Fibroblast of lung (primary cell): ENCODE data around the gene AQP11. TPM values are rescaled to one million over a fixed set of nuclear protein-coding genes. Genes with fewer than 3 reads are reported as not detected.

Experiments used
- DNase-seq, 2 donors: peaks; one replicate each; pipeline versions ENCODE4 v3.0.0 to v3.0.0-alpha.2; 2010; ENCODE audit warnings: low read depth in 2 of 2
- H2AFZ ChIP-seq: 2 replicates; pipeline ENCODE4 v1.5.1; 2012; ENCODE audit warnings: low read length, control low read depth, inconsistent platforms
- H3K27ac ChIP-seq: 2 replicates; pipeline ENCODE4 v1.5.1; 2011; ENCODE audit warnings: low read length, control low read depth; ENCODE audit not compliant: insufficient read depth
- H3K27me3 ChIP-seq: 2 replicates; pipeline ENCODE4 v1.5.1; 2011; ENCODE audit warnings: mild to moderate bottlenecking, low read length; ENCODE audit not compliant: control insufficient read depth, insufficient read depth
- H3K36me3 ChIP-seq: 2 replicates; pipeline ENCODE4 v1.5.1; 2011; ENCODE audit warnings: low read length; ENCODE audit not compliant: control insufficient read depth, insufficient read depth
- H3K4me1 ChIP-seq: 2 replicates; pipeline ENCODE4 v1.5.1; 2011; ENCODE audit warnings: low read length; ENCODE audit not compliant: control insufficient read depth, insufficient read depth; ENCODE audit errors: extremely low read depth
- H3K4me2 ChIP-seq: 2 replicates; pipeline ENCODE4 v1.5.1; 2011; ENCODE audit warnings: low read length, control low read depth; ENCODE audit not compliant: insufficient read depth; ENCODE audit errors: extremely low read depth
- H3K4me3 ChIP-seq, 4 experiments: fragments of 200-600 bp in 1 of 4; sonication (generic) in 1 of 4; replicated peaks in 1 of 4; 2 replicates each; pipeline ENCODE4 v1.5.1; 2011 to 2016; ENCODE audit warnings: low read length in 4 of 4, low read depth in 3 of 4, mild to moderate bottlenecking in 3 of 4, control low read depth in 2 of 4, inconsistent platforms in 1 of 4, mixed read lengths in 1 of 4; ENCODE audit not compliant: insufficient read depth in 1 of 4; ENCODE audit errors: control extremely low read depth in 1 of 4
- H3K79me2 ChIP-seq: 2 replicates; pipeline ENCODE4 v1.5.1; 2012; ENCODE audit warnings: mild to moderate bottlenecking, low read length, inconsistent platforms; ENCODE audit not compliant: control insufficient read depth, insufficient read depth
- H3K9ac ChIP-seq: 2 replicates; pipeline ENCODE4 v1.5.1; 2011; ENCODE audit warnings: mild to moderate bottlenecking, low read length, control low read depth; ENCODE audit not compliant: insufficient read depth
- H3K9me3 ChIP-seq: 2 replicates; pipeline ENCODE4 v1.5.1; 2012; ENCODE audit warnings: low read depth, low read length; ENCODE audit not compliant: control insufficient read depth, insufficient read depth
- H4K20me1 ChIP-seq: 2 replicates; pipeline ENCODE4 v1.5.1; 2011; ENCODE audit warnings: low read length; ENCODE audit not compliant: control insufficient read depth, insufficient read depth; ENCODE audit errors: extremely low read depth
- CTCF ChIP-seq, 2 donors: IDR thresholded peaks in 1 of 2; conservative IDR thresholded peaks in 1 of 2; 1 replicate in 1 of 2; 2 replicates in 1 of 2; pipeline ENCODE4 v1.5.1; 2011 to 2012; ENCODE audit warnings: low read length in 2 of 2, control low read depth in 1 of 2, inconsistent platforms in 1 of 2, low read depth in 1 of 2, mild to moderate bottlenecking in 1 of 2
- EZH2 ChIP-seq: IDR thresholded peaks from 2 replicates; pipeline ENCODE4 v1.5.1; 2012; ENCODE audit warnings: low read length, control low read depth, mild to moderate bottlenecking; ENCODE audit errors: missing control alignments
- polyA plus RNA-seq, 2 donors: library from polyadenylated mRNA; depleted of rRNA in 1 of 2; stranded (reverse) in 1 of 2; unstranded in 1 of 2; fragments of >200 nt; gene quantifications; 2 replicates each; pipeline ENCODE4 v1.2.1, GENCODE V29; 2011 to 2012; ENCODE audit warnings: missing spikeins in 1 of 2
- total RNA-seq: library from RNA; depleted of rRNA; stranded (reverse); fragments of >200 nt; gene quantifications from 2 replicates; pipeline ENCODE4 v1.2.1, GENCODE V29; 2014

AQP11 gene
- total and polyA plus RNA-seq, 2 donors (not counting 1 experiment from before 2014, with no cell fraction given) = 1.3 to 11.2 TPM

GRCh38 chr11:77609234-77609633, 19.5 kb downstream of the AQP11 start:
- Histone ChIP-seq H3K27me3 (no peaks in the 10 kb centered on the region), H3K27ac (no peak overlapping the region), H3K4me2 (no peak overlapping the region), H3K4me1 (no peaks in the 10 kb centered on the region), H4K20me1 (no peaks in the 10 kb centered on the region), H3K9me3 (no peaks in the 10 kb centered on the region), H3K4me3 (no peak overlapping the region), H3K36me3 (peaks cover 3% of the 10 kb centered on the region), H2AFZ (no peak overlapping the region), H3K79me2 (no peaks in the 10 kb centered on the region), H3K9ac (no peak overlapping the region)
- TF ChIP-seq EZH2 (no peak), CTCF (conservative IDR thresholded peaks at IDR 0.05 in 1 of 2, IDR thresholded peaks at IDR 0.05 in 1 of 2; ENCODE audit: low read depth in 1 of 2, low read length in 2 of 2) (no peak)
- no peak for DNase-seq

- DNase-seq = no peak
- TF ChIP-seq CTCF (conservative IDR thresholded peaks at IDR 0.05 in 1 of 2, IDR thresholded peaks at IDR 0.05 in 1 of 2; ENCODE audit: low read depth in 1 of 2, low read length in 2 of 2) = no peak
- no peak overlapping the region for H3K4me2 ChIP-seq
- no peak overlapping the region for H3K27ac ChIP-seq
- peaks cover 5% of the 10 kb centered on the region for H3K36me3 ChIP-seq
- no peak overlapping the region for H2AFZ ChIP-seq
- H3K27me3 ChIP-seq = no peaks in the 10 kb centered on the region
- H3K79me2 ChIP-seq = no peaks in the 10 kb centered on the region
- no peaks in the 10 kb centered on the region for H3K4me1 ChIP-seq
- H3K9me3 ChIP-seq = no peaks in the 10 kb centered on the region
- no peaks in the 10 kb centered on the region for H4K20me1 ChIP-seq
- H3K9ac ChIP-seq = no peak overlapping the region
- H3K4me3 ChIP-seq = no peak overlapping the region
Observed at GRCh38 chr11:77611921-77612320, 22.2 kb downstream of the AQP11 start.

- Histone ChIP-seq H3K4me3 (no peak overlapping the region), H3K36me3 (peaks cover 2% of the 10 kb centered on the region), H3K4me2 (no peak overlapping the region), H3K9me3 (no peaks in the 10 kb centered on the region), H3K79me2 (no peaks in the 10 kb centered on the region), H2AFZ (no peak overlapping the region), H3K9ac (no peak overlapping the region), H3K27me3 (no peaks in the 10 kb centered on the region), H3K27ac (no peak overlapping the region), H3K4me1 (no peaks in the 10 kb centered on the region), H4K20me1 (no peaks in the 10 kb centered on the region)
- TF ChIP-seq CTCF (conservative IDR thresholded peaks at IDR 0.05 in 1 of 2, IDR thresholded peaks at IDR 0.05 in 1 of 2; ENCODE audit: low read depth in 1 of 2, low read length in 2 of 2) (no peak), EZH2 (no peak)
- peak in 1 of 2 donors; percentile 55 for DNase-seq
Observed at GRCh38 chr11:77617892-77618291, 28.1 kb downstream of the AQP11 start.
